Gastrocnemius medialis (tissue), 4 donors: ENCODE results near the gene TXNRD3.

Source experiments
- POLR2A ChIP-seq, 2 donors: fragments of 450-650 bp; IDR thresholded peaks; one replicate each; pipeline ENCODE4 v1.6.1; 2017; ENCODE audit warnings: antibody characterized with exemption in 2 of 2, mild to moderate bottlenecking in 2 of 2, moderate library complexity in 2 of 2
- TF ChIP-seq, protein P1 (sequence below), 5 experiments: fragments of 450-650 bp in 3 of 5; fragments of 200-600 bp in 2 of 5; sonication (generic) in 2 of 5; IDR thresholded peaks in 4 of 5; conservative IDR thresholded peaks in 1 of 5; 1 replicate in 4 of 5; 2 replicates in 1 of 5; pipeline ENCODE4 v1.5.1; 2016 to 2019; ENCODE audit warnings: antibody characterized with exemption in 5 of 5, mild to moderate bottlenecking in 3 of 5, moderate library complexity in 3 of 5

DNA sequence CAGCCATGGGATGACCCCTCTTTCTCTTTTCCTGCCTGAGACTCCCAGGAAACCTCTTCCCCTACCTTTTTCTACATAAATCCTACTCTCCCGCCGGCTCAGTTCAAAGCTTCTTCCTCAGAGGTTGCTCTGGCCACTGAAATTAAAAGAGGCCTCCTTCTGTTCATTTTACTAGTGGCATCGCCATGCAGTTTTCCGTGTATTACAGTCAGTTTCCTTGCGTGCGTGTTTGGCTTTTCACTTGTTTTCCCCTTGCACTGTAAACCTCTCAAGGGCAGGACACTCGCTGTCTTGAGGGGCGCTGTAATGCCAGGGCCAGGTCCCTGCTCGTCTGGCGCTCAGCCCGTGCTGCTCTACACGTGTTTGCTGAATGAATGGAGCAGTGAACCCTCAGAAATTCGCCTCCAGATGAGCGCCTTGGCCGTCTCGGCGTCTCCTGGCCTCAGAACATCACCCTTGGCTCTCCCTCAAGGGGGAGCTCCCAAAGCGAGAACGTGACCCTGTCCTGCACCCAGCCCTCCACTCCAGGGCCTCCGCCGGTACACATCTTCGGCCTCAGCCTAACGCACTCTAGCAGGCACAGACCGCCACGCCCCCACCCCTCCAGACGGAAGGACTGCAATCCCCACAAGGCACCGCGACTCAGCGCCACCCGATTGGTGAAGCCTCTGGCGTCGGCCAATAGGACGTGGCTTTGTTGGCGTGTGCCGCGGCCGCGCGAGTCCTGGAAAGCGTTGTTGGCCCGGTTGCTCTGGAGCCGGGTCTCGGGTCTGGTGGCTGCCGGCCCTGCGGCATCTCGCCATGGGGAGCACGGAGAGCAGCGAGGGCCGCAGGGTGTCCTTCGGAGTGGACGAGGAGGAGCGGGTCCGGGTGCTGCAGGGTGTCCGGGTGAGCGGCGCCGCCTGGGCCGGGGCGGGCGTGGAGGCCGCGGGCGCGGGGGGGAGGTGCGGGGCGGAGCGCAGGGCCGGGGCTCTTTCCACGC lies 48.9 kb upstream of the TXNRD3 start, which contains the start of gene CHCHD6:
- TF ChIP-seq, protein P1, sequence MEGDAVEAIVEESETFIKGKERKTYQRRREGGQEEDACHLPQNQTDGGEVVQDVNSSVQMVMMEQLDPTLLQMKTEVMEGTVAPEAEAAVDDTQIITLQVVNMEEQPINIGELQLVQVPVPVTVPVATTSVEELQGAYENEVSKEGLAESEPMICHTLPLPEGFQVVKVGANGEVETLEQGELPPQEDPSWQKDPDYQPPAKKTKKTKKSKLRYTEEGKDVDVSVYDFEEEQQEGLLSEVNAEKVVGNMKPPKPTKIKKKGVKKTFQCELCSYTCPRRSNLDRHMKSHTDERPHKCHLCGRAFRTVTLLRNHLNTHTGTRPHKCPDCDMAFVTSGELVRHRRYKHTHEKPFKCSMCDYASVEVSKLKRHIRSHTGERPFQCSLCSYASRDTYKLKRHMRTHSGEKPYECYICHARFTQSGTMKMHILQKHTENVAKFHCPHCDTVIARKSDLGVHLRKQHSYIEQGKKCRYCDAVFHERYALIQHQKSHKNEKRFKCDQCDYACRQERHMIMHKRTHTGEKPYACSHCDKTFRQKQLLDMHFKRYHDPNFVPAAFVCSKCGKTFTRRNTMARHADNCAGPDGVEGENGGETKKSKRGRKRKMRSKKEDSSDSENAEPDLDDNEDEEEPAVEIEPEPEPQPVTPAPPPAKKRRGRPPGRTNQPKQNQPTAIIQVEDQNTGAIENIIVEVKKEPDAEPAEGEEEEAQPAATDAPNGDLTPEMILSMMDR (IDR thresholded peaks at IDR 0.05 in 4 of 5, conservative IDR thresholded peaks at IDR 0.05 in 1 of 5) = no peak
- no peak for TF ChIP-seq POLR2A (IDR thresholded peaks at IDR 0.05)
